K562 (cell line): Measurements from ENCODE around the gene CEMP1. TPM values are rescaled to one million over a fixed set of nuclear protein-coding genes. Genes with fewer than 3 reads are reported as not detected.

Experiments
- CREM ChIP-seq: IDR thresholded peaks from 2 replicates; pipeline ENCODE4 v1.6.1; 2014; ENCODE audit warnings: antibody characterized with exemption, low read depth
- ELF1 ChIP-seq: fragments of 200-800 bp; sonication (Bioruptor generic); IDR thresholded peaks from 2 replicates; pipeline ENCODE4 v1.6.1; 2016; ENCODE audit warnings: missing genetic modification characterization, missing compliant biosample characterization
- FOXK2 ChIP-seq, 2 experiments: fragments of 450-650 bp; IDR thresholded peaks in 1 of 2; conservative IDR thresholded peaks in 1 of 2; 2 replicates each; pipeline ENCODE4 v1.6.1; 2016; ENCODE audit warnings: low read depth in 2 of 2, mild to moderate bottlenecking in 1 of 2
- HMGN3 ChIP-seq: IDR thresholded peaks from 2 replicates; pipeline ENCODE4 v1.6.1; 2011; ENCODE audit warnings: borderline replicate concordance, low read depth, mild to moderate bottlenecking, mixed read lengths, low read length; ENCODE audit not compliant: insufficient read length; ENCODE audit errors: extremely low read depth
- JUN ChIP-seq, 2 experiments: sonication (generic) in 1 of 2; formaldehyde crosslinking in 1 of 2; IDR thresholded peaks; 2 replicates each; pipeline versions ENCODE4 v1.6.1 to v1.8.0; 2012 to 2022; ENCODE audit warnings: borderline replicate concordance in 2 of 2, mild to moderate bottlenecking in 2 of 2, improper control_type of control experiment in 1 of 2, low read depth in 1 of 2, low read length in 1 of 2, missing genetic modification reagents in 1 of 2
- KAT8 ChIP-seq: fragments of 450-650 bp; IDR thresholded peaks from 2 replicates; pipeline ENCODE4 v1.6.1; 2016; ENCODE audit warnings: low read depth, mild to moderate bottlenecking
- KHSRP ChIP-seq: fragments of 450-650 bp; IDR thresholded peaks from 2 replicates; pipeline ENCODE4 v1.6.1; 2017
- MITF ChIP-seq: IDR thresholded peaks from 2 replicates; pipeline ENCODE4 v1.6.1; 2014; ENCODE audit warnings: antibody characterized with exemption
- MYC ChIP-seq, 2 experiments: fragments of 250-450 bp in 1 of 2; sonication (Bioruptor Pico) in 1 of 2; IDR thresholded peaks; 2 replicates each; pipeline versions ENCODE4 v1.5.1 to v1.6.1; 2012 to 2021; ENCODE audit warnings: low read depth in 2 of 2, borderline replicate concordance in 1 of 2, improper control_type of control experiment in 1 of 2, low read length in 1 of 2, mild to moderate bottlenecking in 1 of 2, moderate library complexity in 1 of 2
- NCOA4 ChIP-seq: fragments of 450-650 bp; IDR thresholded peaks from 2 replicates; pipeline ENCODE4 v1.6.1; 2018; ENCODE audit warnings: mild to moderate bottlenecking; ENCODE audit not compliant: partially characterized antibody
- NCOR1 ChIP-seq: fragments of 450-650 bp; IDR thresholded peaks from 2 replicates; pipeline ENCODE4 v1.6.1; 2016; ENCODE audit warnings: mild to moderate bottlenecking, moderate library complexity
- NFE2 ChIP-seq: IDR thresholded peaks from 2 replicates; pipeline ENCODE4 v1.6.1; 2014; ENCODE audit warnings: antibody characterized with exemption, low read depth
- NR2F6 ChIP-seq: fragments of 450-650 bp; formaldehyde crosslinking; IDR thresholded peaks from 2 replicates; pipeline ENCODE4 v1.4.0; 2020; ENCODE audit warnings: mild to moderate bottlenecking
- POLR2AphosphoS2 ChIP-seq: IDR thresholded peaks from 2 replicates; pipeline ENCODE4 v1.6.1; 2012; ENCODE audit warnings: low read length, improper control_type of control experiment
- POLR2B ChIP-seq: fragments of 450-650 bp; IDR thresholded peaks from 2 replicates; pipeline ENCODE4 v1.6.1; 2018; ENCODE audit warnings: low read depth; ENCODE audit not compliant: partially characterized antibody
- SIX5 ChIP-seq, 2 experiments: IDR thresholded peaks; 2 replicates each; pipeline ENCODE4 v1.6.1; 2011; ENCODE audit warnings: low read length in 2 of 2, borderline replicate concordance in 1 of 2, low read depth in 1 of 2, mild to moderate bottlenecking in 1 of 2, moderate library complexity in 1 of 2; ENCODE audit not compliant: insufficient read depth in 1 of 2
- SRSF3 ChIP-seq: fragments of 200-400 bp; formaldehyde crosslinking; IDR thresholded peaks from 2 replicates; pipeline ENCODE4 v1.6.1; 2016; ENCODE audit warnings: mild to moderate bottlenecking, low read length, moderate library complexity; ENCODE audit not compliant: insufficient read depth
- TFAP4 ChIP-seq: sonication (generic); formaldehyde crosslinking; IDR thresholded peaks from 2 replicates; pipeline ENCODE4 v1.8.0; 2022; ENCODE audit warnings: missing genetic modification reagents, mild to moderate bottlenecking, moderate library complexity, borderline replicate concordance
- ZFP36 ChIP-seq: fragments of 150-350 bp; IDR thresholded peaks from 2 replicates; pipeline ENCODE4 v1.6.1; 2018; ENCODE audit warnings: low read length, low read depth; ENCODE audit not compliant: partially characterized antibody
- ZNF134 ChIP-seq: fragments of 250-450 bp; sonication (Bioruptor Pico); conservative IDR thresholded peaks from 2 replicates; pipeline ENCODE4 v1.4.0; 2020
- ZNF224 ChIP-seq: sonication (generic); formaldehyde crosslinking; IDR thresholded peaks from 2 replicates; pipeline ENCODE4 v1.8.0; 2022; ENCODE audit warnings: mild to moderate bottlenecking, missing genetic modification reagents
- ZNF347 ChIP-seq: fragments of 450-650 bp; formaldehyde crosslinking; IDR thresholded peaks from 2 replicates; pipeline ENCODE4 v1.4.0; 2020; ENCODE audit warnings: low read depth, mild to moderate bottlenecking, moderate library complexity
- polyA plus RNA-seq, 8 experiments: library from polyadenylated mRNA; depleted of rRNA in 4 of 8; stranded (reverse) in 5 of 8; unstranded in 3 of 8; fragments of >200 nt; fragmentation: Nextera tagmentation in 2 of 8; fragmentation: Illumina TruSeq in 1 of 8; extraction: Ambion mirVana in 2 of 8; extraction: Trizol in 1 of 8; gene quantifications; 2 replicates each; pipeline versions ENCODE4 v1.2.1 to v1.2.3, GENCODE V29; 2011 to 2014; ENCODE audit warnings: inconsistent platforms in 1 of 8, missing spikeins in 1 of 8
- total RNA-seq, 7 experiments: library from RNA; depleted of rRNA in 6 of 7; stranded (reverse); fragments of >200 nt in 6 of 7; fragmentation: Illumina TruSeq in 2 of 7; extraction: Trizol in 2 of 7; gene quantifications; 2 replicates each; pipeline versions ENCODE4 v1.2.1 to v1.2.3, GENCODE V29; 2011 to 2021; ENCODE audit warnings: low replicate concordance in 1 of 7

The CEMP1 gene
- total and polyA plus RNA-seq, 9 of the 15 experiments (the other 6 are each of a cell fraction or from before 2014, with no cell fraction given), result 0.05 to 0.45 TPM; not detected in 7

GRCh38 chr16:2531696-2532493, 687 bp upstream of the CEMP1 start (continued):
- TF ChIP-seq HMGN3, result peak; percentile 93
- TF ChIP-seq KHSRP, result no peak
- TF ChIP-seq TFAP4 (CRISPR knock-in tag), result peak; percentile 69
- TF ChIP-seq NR2F6 (CRISPR knock-in tag), result no peak
- no peak for TF ChIP-seq ZFP36
- TF ChIP-seq ZNF134 (CRISPR knock-in tag), result no peak
- no peak for TF ChIP-seq SIX5 (IDR thresholded peaks at IDR 0.05; ENCODE audit: borderline replicate concordance in 1 of 2, insufficient read depth in 1 of 2, low read depth in 1 of 2, low read length in 2 of 2)
- 0 out of 2 replicates have a peak, but pooled peaks have one; percentile 22 for TF ChIP-seq NFE2
- TF ChIP-seq ZNF224, result no peak
- TF ChIP-seq MITF, result peak; percentile 39; the same call in 1 of the 2 replicates
- TF ChIP-seq ZNF347, result no peak
- TF ChIP-seq JUN (IDR thresholded peaks at IDR 0.05; ENCODE audit: borderline replicate concordance, low read depth, low read length), result peak; percentile 48; the same call in 1 of the 2 replicates
- no peak for TF ChIP-seq JUN (CRISPR knock-in tag; IDR thresholded peaks at IDR 0.05; ENCODE audit: borderline replicate concordance)
- TF ChIP-seq SRSF3, result no peak
- TF ChIP-seq FOXK2 (conservative IDR thresholded peaks at IDR 0.05 in 1 of 2, IDR thresholded peaks at IDR 0.05 in 1 of 2; ENCODE audit: low read depth in 2 of 2), result peak; percentile 53 to 76; a peak in 3 of 4 replicates
- TF ChIP-seq KAT8, result no peak
- TF ChIP-seq MYC (IDR thresholded peaks at IDR 0.05; ENCODE audit: low read depth, low read length), result peak; percentile 81
- peak; percentile 87; the same call in 1 of the 2 replicates for TF ChIP-seq MYC (CRISPR knock-in tag; IDR thresholded peaks at IDR 0.05; ENCODE audit: borderline replicate concordance, low read depth)
- no peak for TF ChIP-seq NCOR1
- no peak for TF ChIP-seq NCOA4
- TF ChIP-seq POLR2AphosphoS2, result peak; percentile 98
- peak; percentile 46 for TF ChIP-seq POLR2B
- TF ChIP-seq CREM, result peak; percentile 89
- no peak for TF ChIP-seq ELF1 (tag)
